H1 (cell line): ENCODE measurements around the gene COL4A2. TPM values are rescaled to one million over a fixed set of nuclear protein-coding genes. Genes with fewer than 3 reads are reported as not detected.

ENCODE experiments used
- HDAC2 ChIP-seq, 2 experiments: fragments of 300-600 bp in 1 of 2; sonication (generic) in 1 of 2; IDR thresholded peaks; 2 replicates each; pipeline ENCODE4 v1.6.1; 2011 to 2012; ENCODE audit warnings: low read depth in 2 of 2, low read length in 2 of 2, mild to moderate bottlenecking in 2 of 2, moderate library complexity in 2 of 2, borderline replicate concordance in 1 of 2, inconsistent platforms in 1 of 2
- polyA plus RNA-seq, 7 experiments: library from polyadenylated mRNA; depleted of rRNA in 3 of 7; stranded (reverse) in 5 of 7; unstranded in 2 of 7; fragments of >200 nt in 5 of 7; fragments of 200-250 nt in 2 of 7; gene quantifications; 1 replicate in 5 of 7; 2 replicates in 1 of 7; 4 replicates in 1 of 7; pipeline versions ENCODE4 v1.2.1 to v1.2.3, GENCODE V29; 2011 to 2013; ENCODE audit warnings: missing spikeins in 2 of 7, mixed read lengths in 2 of 7
- total RNA-seq: library from RNA; stranded (reverse); fragmentation: NEBNext Ultra II Directional; extraction: Animal tissue kit (Norgen Biotek cat#: 25700); gene quantifications from 2 replicates; pipeline ENCODE4 v1.2.1, GENCODE V29; 2021
- TF ChIP-seq, protein P1 (sequence below): fragments of 300-600 bp; sonication (generic); IDR thresholded peaks from 2 replicates; pipeline ENCODE4 v1.7.1; 2012; ENCODE audit warnings: low read length, moderate library complexity, mild to moderate bottlenecking, inconsistent platforms; ENCODE audit not compliant: insufficient replicate concordance

Gene COL4A2
- total and polyA plus RNA-seq, 2 of the 8 experiments (the other 6 are each of a cell fraction or from before 2014, with no cell fraction given), result 80.4 to 87.3 TPM

- TF ChIP-seq, protein P1, sequence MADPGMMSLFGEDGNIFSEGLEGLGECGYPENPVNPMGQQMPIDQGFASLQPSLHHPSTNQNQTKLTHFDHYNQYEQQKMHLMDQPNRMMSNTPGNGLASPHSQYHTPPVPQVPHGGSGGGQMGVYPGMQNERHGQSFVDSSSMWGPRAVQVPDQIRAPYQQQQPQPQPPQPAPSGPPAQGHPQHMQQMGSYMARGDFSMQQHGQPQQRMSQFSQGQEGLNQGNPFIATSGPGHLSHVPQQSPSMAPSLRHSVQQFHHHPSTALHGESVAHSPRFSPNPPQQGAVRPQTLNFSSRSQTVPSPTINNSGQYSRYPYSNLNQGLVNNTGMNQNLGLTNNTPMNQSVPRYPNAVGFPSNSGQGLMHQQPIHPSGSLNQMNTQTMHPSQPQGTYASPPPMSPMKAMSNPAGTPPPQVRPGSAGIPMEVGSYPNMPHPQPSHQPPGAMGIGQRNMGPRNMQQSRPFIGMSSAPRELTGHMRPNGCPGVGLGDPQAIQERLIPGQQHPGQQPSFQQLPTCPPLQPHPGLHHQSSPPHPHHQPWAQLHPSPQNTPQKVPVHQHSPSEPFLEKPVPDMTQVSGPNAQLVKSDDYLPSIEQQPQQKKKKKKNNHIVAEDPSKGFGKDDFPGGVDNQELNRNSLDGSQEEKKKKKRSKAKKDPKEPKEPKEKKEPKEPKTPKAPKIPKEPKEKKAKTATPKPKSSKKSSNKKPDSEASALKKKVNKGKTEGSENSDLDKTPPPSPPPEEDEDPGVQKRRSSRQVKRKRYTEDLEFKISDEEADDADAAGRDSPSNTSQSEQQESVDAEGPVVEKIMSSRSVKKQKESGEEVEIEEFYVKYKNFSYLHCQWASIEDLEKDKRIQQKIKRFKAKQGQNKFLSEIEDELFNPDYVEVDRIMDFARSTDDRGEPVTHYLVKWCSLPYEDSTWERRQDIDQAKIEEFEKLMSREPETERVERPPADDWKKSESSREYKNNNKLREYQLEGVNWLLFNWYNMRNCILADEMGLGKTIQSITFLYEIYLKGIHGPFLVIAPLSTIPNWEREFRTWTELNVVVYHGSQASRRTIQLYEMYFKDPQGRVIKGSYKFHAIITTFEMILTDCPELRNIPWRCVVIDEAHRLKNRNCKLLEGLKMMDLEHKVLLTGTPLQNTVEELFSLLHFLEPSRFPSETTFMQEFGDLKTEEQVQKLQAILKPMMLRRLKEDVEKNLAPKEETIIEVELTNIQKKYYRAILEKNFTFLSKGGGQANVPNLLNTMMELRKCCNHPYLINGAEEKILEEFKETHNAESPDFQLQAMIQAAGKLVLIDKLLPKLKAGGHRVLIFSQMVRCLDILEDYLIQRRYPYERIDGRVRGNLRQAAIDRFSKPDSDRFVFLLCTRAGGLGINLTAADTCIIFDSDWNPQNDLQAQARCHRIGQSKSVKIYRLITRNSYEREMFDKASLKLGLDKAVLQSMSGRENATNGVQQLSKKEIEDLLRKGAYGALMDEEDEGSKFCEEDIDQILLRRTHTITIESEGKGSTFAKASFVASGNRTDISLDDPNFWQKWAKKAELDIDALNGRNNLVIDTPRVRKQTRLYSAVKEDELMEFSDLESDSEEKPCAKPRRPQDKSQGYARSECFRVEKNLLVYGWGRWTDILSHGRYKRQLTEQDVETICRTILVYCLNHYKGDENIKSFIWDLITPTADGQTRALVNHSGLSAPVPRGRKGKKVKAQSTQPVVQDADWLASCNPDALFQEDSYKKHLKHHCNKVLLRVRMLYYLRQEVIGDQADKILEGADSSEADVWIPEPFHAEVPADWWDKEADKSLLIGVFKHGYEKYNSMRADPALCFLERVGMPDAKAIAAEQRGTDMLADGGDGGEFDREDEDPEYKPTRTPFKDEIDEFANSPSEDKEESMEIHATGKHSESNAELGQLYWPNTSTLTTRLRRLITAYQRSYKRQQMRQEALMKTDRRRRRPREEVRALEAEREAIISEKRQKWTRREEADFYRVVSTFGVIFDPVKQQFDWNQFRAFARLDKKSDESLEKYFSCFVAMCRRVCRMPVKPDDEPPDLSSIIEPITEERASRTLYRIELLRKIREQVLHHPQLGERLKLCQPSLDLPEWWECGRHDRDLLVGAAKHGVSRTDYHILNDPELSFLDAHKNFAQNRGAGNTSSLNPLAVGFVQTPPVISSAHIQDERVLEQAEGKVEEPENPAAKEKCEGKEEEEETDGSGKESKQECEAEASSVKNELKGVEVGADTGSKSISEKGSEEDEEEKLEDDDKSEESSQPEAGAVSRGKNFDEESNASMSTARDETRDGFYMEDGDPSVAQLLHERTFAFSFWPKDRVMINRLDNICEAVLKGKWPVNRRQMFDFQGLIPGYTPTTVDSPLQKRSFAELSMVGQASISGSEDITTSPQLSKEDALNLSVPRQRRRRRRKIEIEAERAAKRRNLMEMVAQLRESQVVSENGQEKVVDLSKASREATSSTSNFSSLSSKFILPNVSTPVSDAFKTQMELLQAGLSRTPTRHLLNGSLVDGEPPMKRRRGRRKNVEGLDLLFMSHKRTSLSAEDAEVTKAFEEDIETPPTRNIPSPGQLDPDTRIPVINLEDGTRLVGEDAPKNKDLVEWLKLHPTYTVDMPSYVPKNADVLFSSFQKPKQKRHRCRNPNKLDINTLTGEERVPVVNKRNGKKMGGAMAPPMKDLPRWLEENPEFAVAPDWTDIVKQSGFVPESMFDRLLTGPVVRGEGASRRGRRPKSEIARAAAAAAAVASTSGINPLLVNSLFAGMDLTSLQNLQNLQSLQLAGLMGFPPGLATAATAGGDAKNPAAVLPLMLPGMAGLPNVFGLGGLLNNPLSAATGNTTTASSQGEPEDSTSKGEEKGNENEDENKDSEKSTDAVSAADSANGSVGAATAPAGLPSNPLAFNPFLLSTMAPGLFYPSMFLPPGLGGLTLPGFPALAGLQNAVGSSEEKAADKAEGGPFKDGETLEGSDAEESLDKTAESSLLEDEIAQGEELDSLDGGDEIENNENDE, result no peak
- no peak for TF ChIP-seq HDAC2 (IDR thresholded peaks at IDR 0.05; ENCODE audit: borderline replicate concordance in 1 of 2, low read depth in 2 of 2, low read length in 2 of 2)
Measured at GRCh38 chr13:110354123-110354627, 47.1 kb downstream of the COL4A2 start (continued).
